GM21717 (cell line): ENCODE results near the gene ZFYVE21.

ENCODE experiments used
- ATAC-seq: cut with Tn5 transposase; IDR thresholded peaks from one replicate; pipeline ENCODE4 v1.9.1; 2021; ENCODE audit warnings: mild to moderate bottlenecking, moderate library complexity; ENCODE audit not compliant: unreplicated experiment

Gene ZFYVE21

DNA sequence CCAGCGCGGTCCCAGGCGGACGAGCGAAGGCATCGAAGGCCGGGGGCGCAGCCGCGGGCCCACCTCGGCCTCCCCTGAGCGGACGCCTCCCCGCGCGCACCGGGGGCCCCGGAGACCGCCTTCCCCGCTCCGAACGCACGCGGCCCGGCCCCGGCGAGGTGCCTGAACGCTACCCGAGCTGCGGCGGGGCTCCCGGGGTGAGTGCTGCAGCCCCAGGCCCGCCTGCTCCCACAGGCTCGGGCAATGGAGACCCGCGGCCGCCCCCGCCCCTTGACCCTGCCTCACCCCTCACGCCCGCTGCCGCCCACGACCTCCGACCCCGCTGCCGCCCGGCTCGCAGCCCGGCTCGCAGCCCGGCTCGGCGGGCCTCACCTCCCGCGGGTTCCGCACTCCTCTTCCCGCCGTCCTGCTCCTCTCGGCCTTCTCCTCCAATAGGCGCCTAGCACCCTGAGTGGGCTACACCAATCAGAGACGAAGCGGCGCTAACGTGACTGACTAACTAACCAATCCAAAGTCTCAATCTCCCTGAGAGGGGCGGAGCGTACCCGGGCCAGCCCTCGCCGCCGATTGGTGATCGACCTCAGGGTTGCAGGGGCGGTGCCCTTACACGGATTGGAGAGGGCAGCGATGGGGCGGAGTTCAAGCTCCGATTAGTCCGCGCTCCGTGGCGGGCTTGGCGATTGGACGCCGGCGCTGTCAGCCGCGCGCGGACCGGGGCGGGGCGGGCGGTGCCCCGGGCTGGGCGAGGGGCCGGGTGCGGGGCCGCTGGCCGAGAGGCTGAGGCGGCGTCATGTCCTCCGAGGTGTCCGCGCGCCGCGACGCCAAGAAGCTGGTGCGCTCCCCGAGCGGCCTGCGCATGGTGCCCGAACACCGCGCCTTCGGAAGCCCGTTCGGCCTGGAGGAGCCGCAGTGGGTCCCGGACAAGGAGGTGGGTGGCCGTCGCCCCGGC, at the start of gene ZFYVE21, which contains the start of gene XRCC3:
Gene ZFYVE21, plus strand, starts transcription at position 759 of the 949 bp plus-strand sequence. Its CDS starts 32 bp downstream, at position 791.
Gene XRCC3, minus strand, starts transcription at position 400 of the 949 bp plus-strand sequence. CDS start 4,364 bp downstream, outside the sequence.
- ATAC-seq: peak; percentile 94

DNA sequence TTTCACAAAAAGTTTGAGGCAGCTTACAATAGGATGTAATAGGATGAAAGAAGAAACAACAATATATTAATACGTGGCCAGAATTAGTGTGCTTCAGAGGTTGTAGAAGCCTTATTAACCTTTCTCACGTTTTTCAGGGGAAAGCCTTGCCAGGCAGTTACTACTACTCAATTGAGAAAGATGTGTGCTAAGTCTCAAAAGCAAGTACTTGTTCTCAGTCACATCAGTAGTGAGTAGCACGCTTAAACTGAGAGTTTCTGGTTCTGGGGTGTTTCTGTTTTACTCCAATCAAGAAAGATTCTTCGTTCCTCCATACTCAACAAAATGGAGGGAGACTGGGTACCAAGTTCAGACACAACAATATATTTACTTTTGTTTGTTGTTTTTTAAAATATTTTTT, 47.9 kb upstream of the ZFYVE21 start:
- no peak for ATAC-seq

DNA sequence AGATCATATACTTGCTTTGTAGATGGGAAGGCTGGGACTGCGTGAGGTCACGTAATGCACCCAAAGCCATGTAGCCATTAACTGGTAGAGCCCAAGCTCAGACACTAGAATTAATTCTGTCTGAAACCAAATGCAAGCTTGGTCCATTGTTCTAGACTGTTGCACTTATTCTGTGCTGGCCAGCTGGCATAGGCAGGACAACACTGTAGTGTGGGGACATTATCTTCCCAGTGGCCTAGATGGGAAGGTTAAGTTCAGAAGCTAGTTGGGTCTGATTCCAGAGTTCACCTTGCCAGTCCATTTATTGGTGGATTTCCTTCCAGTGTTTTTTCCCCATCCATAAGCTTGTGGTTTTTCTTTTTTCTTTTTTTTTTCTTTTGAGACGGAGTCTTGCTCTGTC, 47.5 kb upstream of the ZFYVE21 start:
- no peak for ATAC-seq

DNA sequence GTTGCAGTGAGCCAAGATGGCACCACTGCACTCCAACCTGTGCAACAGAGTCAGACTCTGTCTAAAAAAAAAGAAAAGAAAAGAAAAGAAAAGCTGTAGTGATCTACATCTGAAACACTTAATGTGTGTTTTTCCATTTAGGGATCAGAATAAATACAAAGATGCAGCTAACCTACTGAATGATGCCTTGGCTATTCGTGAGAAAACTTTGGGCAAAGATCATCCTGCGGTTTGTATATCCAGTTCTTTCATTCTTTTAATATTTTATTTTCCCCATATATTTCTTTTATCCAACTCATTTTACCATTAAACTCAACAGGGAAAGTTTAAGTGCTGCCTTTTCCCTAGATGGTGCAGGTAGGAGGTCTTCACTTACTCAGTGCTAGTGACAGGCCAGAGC, 46.2 kb upstream of the ZFYVE21 start:
- no peak for ATAC-seq

DNA sequence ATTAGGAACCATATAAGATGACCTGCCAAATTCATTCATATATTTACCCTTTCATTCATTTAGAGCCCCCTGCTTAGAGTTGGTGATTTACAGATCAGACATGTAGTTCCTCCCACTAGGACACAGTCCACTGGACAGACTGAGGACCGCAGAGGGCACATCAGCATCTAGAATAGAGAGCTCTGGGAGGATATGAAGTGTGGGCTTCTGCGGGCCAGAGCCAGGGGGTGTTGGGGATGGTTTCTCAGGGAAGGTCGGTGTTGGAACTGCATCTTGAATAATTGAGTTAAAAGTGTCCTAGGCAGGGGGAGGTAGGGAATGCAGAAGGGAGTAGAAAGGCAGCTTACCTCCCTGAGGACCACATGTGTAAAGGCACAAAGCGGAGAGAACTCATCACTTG, 43.7 kb upstream of the ZFYVE21 start:
- no peak for ATAC-seq

DNA sequence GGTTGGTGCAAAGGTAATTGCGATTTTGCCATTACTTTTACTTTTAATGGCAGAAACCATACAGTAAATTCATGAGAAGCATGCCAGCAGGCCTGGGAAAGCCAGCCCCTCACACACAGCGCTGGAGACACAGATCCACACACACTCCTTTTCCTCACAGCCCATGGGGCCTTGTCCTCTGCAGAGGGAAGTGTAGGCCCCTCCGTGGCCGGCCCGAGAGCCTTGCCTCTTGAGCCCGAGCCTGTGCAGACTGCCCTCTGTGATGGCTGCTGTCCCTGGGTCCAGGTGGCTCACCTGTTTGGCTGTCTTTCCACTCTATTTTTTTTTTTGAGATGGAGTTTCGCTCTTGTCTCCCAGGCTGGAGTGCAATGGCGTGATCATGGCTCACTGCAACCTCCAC, 39.7 kb upstream of the ZFYVE21 start:
- ATAC-seq: no peak

DNA sequence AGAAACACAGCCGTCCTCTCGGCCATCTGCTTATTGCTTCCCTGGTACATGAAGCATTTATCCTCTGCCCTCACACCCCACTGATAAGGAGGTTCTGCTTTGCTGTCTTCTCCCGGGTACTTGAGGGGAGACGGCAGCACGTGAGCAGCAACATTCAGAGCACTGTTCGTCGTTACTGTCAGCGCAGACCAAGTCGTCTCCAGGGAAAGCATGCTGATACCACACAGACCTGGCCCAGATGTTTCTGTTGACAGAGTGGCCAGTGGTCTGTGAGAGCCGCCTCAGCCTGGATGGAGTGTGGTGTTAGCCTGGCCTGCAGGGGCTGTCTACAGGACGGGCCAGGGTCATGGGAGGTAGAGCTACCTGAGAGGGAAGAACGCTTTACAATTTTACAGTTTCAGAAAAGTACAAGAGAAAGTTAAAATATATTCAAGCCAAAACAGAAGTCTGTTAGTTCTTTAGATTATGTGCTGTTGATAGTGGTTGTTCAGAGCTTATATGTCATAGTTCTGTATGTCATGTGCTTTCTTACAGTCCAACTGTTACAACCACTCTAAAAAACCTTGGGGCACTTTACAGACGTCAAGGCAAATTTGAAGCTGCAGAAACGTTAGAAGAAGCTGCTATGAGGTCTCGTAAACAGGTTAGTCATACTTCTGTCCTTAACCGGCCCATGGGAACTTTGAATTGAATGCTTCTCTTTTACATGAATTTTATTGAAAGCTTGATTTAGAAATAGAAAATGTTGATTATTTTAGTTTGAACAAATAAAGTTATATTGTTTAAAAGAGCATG, 38.5 kb upstream of the ZFYVE21 start:
- ATAC-seq: no peak

DNA sequence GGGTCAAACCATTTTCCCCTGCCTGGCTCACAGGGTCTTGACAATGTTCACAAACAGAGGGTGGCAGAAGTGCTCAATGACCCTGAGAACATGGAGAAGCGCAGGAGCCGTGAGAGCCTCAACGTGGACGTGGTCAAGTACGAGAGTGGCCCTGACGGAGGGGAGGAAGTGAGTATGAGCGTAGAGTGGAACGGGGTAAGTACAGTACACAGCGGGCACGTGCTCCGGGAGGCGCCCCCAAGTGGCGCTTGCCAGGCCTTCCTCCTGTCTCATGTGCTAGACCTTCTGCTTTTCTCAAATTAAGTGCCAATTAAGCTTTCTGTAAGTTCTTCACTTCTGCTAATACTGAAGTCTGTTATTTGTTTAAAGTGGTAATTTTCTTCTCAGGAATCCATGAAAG, 36.3 kb upstream of the ZFYVE21 start:
- ATAC-seq: no peak

DNA sequence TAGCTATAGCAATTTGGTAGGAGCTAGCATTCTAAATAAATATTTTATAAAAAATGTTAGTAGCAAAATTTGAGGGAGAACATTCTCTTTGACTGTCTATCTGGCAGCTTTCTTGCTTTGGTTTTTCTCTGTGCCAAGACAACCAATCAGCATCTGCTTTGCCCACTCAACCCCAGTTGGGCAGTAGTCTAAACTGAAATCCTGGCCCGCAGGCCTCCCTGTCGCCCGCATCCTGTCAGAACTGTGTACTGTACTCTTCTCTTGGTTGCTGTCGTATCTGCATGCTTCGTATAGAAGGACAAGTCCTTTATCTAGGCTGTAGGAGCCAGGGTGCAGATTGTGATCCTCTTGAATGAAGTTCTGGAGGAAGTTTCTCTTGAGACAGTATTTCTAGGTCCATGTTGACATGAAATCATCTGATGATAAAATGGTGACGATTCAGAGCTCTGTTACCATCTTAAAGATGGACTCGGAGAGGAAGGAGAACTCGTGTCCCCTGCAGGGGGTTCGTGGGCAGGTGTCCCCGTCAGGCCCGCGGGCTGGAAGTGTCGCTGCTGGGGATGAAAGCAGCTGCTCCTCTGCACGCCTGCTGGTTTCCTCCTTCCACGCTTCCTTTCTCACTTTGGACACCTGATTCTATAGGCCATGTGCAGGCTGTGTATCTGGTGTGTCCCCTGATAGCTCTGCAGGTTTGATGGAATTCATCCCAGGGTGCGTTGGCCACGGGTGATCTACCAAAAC, 34.9 kb upstream of the ZFYVE21 start:
- ATAC-seq: no peak

DNA sequence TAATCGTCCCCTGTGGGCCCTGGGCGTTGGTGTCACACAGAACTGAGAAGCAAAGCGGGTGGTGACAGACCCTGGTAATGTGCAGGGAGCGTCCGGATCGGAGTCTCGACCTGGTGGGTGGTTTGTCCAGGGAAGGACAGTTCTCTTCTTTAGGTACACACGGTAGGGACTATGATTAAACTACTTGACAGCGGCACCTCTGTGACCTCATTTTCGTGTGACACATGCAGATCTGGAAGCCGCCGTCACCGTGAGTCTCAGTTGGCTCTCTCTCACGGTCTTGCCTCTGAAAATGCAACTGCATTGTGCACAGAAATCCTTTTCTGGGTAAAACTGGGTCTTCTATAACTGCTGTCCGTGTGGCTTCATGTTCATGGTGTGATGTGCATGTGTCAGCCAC, 32.5 kb upstream of the ZFYVE21 start:
- ATAC-seq: no peak

DNA sequence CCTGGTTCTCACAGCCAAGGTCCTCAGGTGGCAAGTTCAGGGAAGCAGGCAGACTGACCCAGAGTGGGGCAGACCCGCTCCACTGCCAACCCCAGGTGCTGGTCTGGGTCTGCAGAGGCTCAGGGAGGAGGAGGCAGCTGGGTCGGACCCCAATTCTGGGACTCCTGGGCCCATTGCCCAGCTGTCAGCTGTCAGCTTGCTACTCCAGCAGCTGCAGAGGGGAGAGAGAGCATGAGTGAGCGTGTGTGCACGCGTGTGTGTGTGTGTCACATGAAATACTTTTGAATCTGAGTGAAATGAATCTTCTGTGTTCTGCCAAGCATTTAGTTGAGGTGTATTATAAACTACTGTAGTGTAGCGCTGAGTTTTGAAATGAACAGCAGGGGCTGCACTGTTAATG, 31.1 kb upstream of the ZFYVE21 start:
- no peak for ATAC-seq

DNA sequence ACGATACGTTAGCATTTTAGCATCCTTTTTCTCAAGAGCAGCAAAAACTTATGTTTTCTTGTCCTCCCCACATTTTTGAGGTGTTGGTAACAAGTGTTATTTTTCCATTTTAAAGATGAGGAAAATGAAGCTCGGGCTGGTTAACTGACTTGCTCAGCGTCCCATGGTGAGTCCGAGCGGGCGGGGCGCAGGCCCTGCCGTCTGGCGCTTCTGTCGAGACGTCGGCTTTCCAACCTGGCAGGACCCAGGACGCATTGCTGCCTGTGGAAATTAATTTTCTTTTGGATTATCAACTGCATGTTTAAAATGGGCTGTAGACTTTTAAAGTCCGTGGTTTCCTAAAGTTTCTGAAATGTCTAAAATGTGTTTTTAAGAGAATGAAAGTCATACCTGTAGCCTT, 30.7 kb upstream of the ZFYVE21 start:
- ATAC-seq: no peak

DNA sequence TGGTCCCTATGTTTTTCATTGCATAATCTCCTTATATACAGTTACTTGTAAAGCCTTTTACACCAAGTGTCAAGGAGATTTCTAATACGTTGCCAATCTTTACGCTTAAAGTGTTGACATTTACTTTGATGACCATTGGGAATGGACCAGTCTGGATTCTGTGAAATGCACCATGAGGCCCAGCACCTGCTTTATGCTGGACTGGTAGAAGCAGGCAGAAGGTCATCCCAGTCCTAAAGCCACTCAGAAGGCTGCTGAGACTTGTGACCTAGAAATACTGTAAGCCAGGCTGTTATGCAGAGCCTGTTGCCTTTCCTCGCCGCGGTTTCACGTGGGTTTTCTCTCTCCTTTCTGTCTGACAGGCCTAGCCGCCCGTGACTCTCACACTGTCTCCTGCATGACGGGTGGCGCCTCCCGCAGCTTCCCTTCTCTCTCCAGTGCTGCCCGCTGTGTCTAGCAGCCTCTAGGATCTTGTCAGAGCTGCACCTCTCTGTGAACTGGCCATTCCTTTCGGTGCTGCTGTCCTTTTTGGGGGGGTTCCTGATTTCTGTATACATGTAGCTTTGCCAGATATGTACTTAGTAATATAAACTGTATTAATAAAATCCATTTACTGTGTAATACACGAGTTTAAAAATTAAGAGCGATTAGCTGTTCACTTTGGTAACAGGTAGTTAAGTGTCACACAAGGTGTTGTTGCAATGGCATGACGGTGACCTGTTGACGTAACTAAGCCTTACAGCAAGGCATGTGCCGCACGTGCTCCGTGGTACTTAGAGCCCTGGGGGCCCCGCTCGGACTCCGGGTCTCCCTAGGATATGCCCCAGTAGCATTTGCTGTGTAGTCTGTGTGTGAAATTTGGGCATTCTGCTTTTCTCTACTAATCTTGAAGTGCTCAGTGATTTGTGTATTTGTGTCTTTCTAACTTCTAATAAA, 30.1 kb upstream of the ZFYVE21 start:
- no peak for ATAC-seq

DNA sequence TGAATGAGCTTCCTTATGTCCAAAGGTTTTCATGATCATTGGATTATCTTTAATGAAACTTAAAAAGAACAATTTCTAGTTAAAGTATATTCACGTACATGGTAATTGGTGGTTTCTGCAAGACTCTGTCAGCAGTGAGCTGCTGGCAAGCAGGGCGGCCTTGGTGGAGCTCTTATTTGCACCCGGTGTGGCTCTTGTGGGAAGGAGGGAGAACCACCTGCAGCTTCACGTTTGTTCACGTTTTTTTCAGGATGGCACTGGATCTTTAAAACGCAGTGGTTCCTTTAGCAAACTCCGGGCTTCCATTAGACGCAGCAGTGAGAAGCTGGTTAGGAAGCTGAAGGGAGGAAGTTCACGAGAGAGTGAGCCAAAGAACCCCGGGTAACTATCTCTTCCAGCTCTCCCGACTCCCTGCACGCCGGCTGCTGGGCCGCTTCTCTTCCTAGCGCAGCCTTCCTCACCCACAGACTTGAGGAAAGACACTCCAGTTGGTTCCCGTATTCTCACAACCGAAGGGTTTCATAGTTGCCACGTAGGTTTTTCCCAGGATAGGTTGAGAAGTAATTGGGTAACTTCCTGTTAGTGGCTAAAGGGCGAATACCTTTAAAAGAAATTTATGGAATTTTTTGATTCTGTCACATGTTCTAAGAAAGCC, 28.7 kb upstream of the ZFYVE21 start:
- ATAC-seq: no peak

DNA sequence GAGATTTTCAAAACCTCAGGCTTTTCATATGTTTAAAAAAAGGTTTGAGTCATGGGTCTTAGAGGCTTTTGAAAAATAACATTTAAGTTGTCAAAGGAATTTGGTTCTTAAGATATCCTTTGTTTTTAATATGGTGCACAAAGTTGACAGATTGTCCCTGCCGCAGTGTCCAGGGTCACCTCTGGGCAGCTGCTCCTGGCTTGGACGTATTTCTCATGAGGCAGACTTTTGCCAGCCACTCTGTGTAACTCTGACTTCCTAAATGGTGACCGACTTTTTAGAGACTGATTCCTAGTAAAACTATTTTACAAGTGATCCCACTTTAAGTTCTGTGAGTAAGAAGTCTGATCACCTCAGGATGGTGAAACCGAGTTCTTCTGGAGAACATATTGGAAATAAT, 27.9 kb upstream of the ZFYVE21 start:
- no peak for ATAC-seq

DNA sequence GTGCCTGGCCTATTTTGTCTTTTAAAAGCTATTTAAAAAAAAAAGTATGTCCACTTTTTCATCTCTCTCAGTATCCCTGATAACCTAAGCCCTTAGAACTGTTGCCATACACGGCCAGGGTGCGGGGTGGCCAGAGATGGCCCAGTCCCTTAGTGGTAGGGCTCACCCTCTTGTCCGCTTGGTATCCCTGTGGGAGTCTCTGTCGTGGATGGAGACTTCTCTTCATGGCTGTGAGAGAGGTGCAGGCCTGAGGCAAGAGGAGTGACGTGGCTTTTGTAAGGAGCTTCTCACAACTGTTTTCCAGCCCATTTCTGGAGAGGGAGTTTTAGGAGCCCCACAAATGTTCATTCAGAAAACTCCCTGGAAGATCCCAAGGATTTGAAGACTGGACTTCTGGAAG, 27.2 kb upstream of the ZFYVE21 start:
- no peak for ATAC-seq

DNA sequence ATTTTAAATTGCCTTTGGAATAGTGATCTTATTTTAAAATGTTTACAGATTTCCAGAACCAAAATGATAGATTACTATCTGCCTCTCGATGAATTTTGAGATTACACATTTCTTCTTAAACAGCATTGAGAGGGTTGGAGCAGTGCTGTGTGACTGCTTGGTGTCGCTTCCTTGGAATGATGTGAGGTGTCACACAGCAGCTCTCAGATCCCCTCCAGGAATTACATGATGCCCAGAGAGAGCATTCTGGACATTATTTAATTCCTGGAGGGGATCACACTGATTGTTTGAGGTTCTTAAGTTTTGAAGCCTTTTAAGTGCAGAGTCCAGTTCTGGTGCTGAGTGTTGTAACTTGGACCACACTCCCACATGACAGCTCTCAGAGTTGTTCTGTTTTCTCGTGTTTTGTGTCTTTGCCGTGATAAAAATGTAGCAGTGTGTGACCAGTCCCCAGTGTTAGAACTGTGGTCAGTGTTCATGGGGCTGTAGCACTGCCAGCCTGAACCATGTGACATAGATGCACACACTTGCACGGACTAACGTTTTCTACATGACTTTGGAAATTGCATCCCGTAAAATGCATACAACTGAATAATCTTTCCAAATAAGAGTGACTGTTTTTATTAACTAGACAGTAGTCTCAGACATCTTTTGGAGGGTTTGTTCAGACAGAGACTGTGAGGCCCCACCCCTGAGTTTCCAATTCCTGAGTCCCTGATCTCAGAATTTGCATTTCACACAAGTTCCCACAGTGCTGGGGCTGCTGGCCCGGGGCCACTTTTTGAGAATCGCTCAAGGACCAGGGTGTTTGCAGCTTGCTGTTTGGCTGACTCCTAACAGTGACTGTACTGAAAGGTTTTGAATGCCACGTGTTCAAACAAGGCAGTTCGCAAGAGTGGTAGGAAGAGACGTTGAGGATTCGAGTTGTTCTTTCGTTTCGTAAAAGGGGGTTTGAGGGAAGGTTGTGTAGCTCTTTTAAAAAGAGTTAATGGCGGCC, 26.4 kb upstream of the ZFYVE21 start:
- ATAC-seq: peak; percentile 59

DNA sequence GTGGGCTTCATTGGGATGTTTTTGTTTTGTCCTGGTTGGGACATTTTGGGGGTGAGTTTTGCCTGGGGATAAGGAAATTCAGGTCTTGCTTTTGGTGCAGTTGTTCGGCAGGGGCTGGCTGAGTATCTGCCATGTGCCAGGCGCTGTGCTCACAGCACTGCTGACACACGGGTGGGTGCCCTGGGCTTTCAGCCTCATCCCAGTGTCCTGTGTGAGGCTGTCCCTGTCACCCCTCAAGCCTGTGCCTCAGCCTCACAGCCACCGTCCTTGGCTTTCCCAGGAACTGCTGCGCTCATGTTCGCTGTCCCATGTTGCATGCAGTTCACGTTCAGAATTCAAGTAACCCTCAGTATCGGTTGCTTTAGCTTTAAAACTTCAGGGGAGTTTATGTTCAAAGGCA, 25.3 kb upstream of the ZFYVE21 start:
- ATAC-seq: no peak
